GM21360 (cell line): ENCODE data around the gene MYL12A.

ENCODE experiments used
- ATAC-seq: cut with Tn5 transposase; IDR thresholded peaks from one replicate; pipeline ENCODE4 v1.9.1; 2021; ENCODE audit warnings: mild to moderate bottlenecking, moderate library complexity; ENCODE audit not compliant: unreplicated experiment

The MYL12A gene

GRCh38 chr18:3252843-3253242, 5.2 kb downstream of the MYL12A start:
- no peak for ATAC-seq

DNA sequence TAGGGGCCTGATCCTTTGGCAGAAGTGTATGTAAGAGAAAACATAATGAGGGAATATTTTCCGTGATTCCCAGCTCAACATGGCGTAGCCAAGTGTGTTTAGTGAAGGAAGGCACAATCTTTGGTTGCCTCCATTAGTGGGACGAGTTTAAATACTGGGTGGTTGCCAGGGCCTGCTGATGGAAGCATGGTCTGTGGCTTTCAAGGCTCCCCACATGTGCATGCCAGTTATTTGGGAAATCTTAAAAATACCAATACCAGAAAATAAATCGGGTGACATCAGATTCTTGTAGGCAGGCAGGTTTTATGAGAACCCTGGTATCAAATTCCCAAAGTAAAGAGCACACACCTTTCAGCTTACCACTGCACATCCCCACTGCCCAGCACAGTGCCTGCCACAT, 7.1 kb downstream of the MYL12A start:
- ATAC-seq, result no peak

DNA sequence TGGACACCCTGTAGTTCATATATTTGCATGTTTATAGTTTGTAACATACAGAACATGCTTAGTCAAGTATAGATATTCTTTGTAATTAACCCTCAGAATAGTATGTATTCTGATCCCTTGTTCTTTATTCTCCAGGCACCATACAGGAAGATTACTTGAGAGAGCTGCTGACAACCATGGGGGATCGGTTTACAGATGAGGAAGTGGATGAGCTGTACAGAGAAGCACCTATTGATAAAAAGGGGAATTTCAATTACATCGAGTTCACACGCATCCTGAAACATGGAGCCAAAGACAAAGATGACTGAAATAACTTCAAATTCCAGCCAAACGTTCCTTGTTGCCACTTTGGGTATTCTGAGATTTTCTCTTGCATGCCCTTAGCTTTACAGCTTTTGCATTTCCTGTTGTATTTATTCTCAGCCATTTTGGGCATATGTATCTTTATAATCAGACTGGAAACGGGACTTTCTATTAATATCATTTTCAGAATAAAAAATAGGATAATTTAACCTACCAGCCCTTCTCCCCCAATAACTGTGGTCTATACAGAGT, 8.1 kb downstream of the MYL12A start:
- no peak for ATAC-seq

DNA sequence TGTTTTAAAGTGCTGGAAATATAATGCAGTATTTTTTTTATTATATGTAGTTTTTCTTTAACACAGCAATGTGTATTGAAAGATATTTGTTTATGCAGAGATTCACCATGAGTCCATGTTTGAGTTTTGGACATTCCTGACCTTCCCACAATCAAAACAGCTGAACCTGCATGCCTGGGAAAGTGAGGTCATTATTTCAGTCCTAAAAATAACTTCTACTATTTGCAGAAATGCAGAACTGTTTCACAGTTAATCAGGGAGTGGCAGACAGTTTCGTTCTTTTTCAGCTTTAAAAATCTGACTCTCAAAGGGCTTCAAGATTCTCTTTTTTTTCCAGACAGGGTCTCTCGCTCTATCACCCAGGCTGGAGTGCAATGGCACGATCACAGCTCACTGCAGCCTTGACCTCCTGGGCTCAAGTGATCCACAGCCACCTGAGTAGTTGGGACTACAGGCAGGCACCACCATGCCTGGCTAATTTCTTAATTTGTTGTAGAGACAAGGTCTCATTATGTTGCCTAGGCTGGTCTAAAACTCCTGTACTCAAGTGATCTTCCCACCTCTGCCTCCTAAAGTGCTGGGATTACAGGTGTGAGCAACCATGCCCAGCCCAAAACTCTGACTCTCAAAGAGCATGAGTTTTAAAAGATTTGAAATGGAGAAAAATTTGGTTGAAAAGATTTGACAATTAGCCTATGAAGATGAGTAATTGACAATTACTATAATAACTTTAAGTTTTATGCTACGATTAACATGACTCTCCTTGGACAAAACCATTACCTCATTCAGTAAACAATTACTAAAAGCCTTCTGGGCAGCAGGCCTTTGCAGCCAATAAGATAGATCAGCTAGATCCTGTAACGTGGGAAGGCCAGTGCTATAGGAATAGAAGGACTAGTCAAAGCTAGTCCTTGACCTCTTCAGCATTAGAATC, 9.4 kb downstream of the MYL12A start:
- no peak for ATAC-seq

GRCh38 chr18:3257627-3258120, 10.1 kb downstream of the MYL12A start:
- no peak for ATAC-seq

DNA sequence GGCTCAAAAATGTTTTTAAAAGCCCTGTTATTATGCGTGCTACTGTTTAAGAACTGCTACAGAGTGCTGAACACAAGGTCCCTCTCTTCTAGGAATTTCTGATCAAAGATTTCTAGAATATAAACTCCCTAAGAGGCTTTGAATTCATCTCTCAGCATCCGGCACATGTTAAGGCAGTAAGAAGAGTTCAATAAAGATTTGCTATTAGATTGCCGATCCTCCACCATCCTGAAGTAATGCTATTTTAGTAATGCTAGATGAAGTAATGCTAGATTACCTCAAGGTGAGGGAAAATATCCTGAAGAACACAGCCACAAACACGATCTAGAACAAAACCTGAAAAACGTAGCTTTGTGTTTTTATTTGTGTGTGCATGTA, 13.4 kb downstream of the MYL12A start:
- ATAC-seq, result no peak

- peak; percentile 82 for ATAC-seq
Measured at GRCh38 chr18:3261373-3262233, 14.0 kb downstream of the MYL12A start, which contains the start of gene MYL12B. Gene MYL12B (plus strand): TSS chr18:3262133. CDS start chr18:3272899, 10,766 bp downstream.

GRCh38 chr18:3262234-3263131, 14.9 kb downstream of the MYL12A start:
- peak; percentile 35 for ATAC-seq

GRCh38 chr18:3263132-3263700, 15.6 kb downstream of the MYL12A start:
- ATAC-seq, result no peak

DNA sequence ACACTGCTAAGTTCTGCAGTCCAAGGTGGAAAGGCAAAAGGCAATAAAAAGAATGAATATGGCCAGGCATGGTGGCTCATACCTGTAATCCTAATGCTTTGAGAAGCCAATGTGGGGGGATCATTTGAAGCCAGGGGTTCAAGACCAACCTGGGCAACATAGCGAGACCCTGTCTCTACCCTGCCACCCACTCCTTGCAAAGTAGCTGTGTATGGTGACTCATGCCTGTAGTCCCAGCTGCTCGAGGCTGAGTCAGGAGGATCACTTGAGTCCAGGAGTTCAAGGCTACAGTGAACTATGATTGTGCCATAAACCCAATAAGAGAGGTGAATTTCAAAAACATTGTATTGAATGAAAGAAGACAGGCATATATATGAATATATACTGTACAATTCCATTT, 16.8 kb downstream of the MYL12A start:
- ATAC-seq, result no peak

DNA sequence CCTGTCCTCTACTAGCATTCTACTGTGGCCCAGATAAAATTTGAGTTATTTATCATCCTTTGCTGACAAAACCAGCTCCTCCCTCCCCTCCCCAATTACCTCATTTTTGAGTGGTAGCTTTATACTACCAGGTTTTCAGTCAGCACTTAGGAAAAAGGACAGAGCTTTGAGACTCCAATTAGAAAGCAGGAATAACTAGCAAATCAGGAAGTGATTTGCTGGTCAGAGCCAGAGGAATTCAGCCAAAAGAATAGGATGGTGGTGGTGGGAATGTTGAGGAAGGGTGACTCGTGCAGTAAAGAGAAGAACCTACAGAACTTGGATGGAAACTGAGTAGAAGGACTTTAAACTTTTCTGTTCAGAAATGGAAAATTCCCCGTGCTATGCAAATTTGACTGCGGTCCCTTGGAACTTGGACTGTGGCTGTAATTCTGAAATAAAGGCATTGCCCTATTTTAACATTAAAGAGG, 18.0 kb downstream of the MYL12A start:
- no peak for ATAC-seq

- ATAC-seq, result no peak
Measured at GRCh38 chr18:3266062-3266608, 18.5 kb downstream of the MYL12A start.

- no peak for ATAC-seq
Measured at GRCh38 chr18:3268306-3268705, 20.7 kb downstream of the MYL12A start.

DNA sequence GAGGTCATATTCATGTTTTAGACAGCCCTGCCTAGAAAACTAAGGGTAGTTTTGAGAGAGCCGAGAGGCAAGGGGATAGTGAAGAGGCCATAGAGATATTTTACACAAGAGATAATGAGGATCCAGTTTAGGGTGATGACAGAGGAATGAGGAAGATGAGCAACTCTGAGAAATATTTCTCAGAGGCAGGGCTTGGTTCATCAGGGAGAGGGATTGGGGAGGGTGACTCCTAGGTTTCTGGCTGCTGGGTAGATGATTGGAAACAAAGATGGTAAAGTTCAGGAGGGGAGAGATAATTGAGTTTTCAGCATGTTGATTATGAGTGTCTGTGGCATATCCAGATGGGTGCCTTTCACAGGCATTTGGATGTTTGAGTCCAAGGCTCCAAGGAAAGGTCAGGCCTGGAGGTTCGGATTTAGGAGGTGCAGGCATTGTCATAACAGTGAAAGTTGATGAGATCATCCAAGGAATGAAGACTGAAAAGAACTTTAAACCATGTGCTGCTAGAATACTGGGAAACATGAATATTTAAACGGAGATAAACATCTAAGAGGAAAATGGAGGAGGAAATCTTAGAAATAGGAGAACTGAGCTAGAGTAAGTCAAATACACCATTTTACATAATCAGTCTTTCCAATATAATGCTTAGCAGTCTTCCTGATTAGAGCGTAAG, 21.8 kb downstream of the MYL12A start:
- no peak for ATAC-seq

DNA sequence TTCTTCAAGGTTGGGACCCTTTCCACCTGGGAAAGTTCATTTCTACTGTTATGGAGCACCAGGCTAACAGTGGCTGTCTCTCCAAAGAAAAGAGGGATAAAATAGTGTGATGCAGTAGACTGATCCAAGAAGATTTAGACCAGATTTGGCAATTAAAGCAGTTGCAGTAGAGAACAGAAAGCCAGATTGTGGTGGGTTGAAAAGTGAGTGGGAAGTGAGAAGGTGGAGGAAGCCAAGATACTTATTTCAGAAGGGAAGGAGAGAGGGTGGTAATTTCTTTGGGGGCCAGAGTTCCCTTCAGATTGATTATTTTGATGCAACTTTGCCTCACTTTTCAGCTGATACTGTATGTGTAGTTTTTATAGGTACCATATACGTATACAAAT, 22.3 kb downstream of the MYL12A start:
- peak; percentile 47 for ATAC-seq

- ATAC-seq, result no peak
Measured at GRCh38 chr18:3273042-3273441, 25.4 kb downstream of the MYL12A start.

- ATAC-seq, result peak; percentile 34
Measured at GRCh38 chr18:3277643-3278213, 30.1 kb downstream of the MYL12A start.
